Caco-2 (cell line): Measurements from ENCODE around the gene NEDD1. TPM values are rescaled to one million over a fixed set of nuclear protein-coding genes. Genes with fewer than 3 reads are reported as not detected.

ENCODE experiments used
- Bru-seq: library from RNA; stranded (reverse); fragments of 400-500 nt; gene quantifications from one replicate; lab custom pipeline; 2021; lab: Mats Ljungman, UMichigan
- BruChase-seq, 2 experiments: library from RNA; stranded (reverse); fragments of 400-500 nt; gene quantifications; one replicate each; lab custom pipeline; 2021; lab: Mats Ljungman, UMichigan
- BruUV-seq: library from RNA; stranded (reverse); fragments of 400-500 nt; replicated peaks from 2 replicates; lab custom pipeline; 2021; lab: Mats Ljungman, UMichigan
- CTCF ChIA-PET: fragments of 300-600 bp; sonication (Branson Sonifier 250); formaldehyde crosslinking; loops from one replicate; lab custom pipeline; 2022; ENCODE audit warnings: antibody characterized with exemption; lab: Charles Lee
- POLR2A ChIA-PET: fragments of 300-600 bp; sonication (Branson Sonifier 250); formaldehyde crosslinking; loops from one replicate; lab custom pipeline; 2022; ENCODE audit warnings: antibody characterized with exemption; lab: Charles Lee
- DNase-seq, 2 experiments: peaks; one replicate each; pipeline versions ENCODE4 v3.0.0 to v3.0.0-alpha.2; 2020 to 2022
- H3K27me3 ChIP-seq: replicated peaks from 2 replicates; pipeline ENCODE4 v1.6.0; 2011; ENCODE audit warnings: low read length; ENCODE audit not compliant: control insufficient read depth, insufficient read depth
- H3K36me3 ChIP-seq: 2 replicates; pipeline ENCODE4 v1.5.1; 2011; ENCODE audit warnings: low read length; ENCODE audit not compliant: control insufficient read depth, insufficient read depth
- H3K4me1 ChIP-seq: fragments of 250-450 bp; sonication (Bioruptor Pico); 2 replicates; pipeline ENCODE4 v1.5.1; 2020; ENCODE audit warnings: mild to moderate bottlenecking
- H3K4me3 ChIP-seq: 2 replicates; pipeline ENCODE4 v1.5.1; 2011; ENCODE audit warnings: low read depth, mild to moderate bottlenecking, control low read depth, low read length
- H3K9me3 ChIP-seq: fragments of 250-450 bp; sonication (Bioruptor Pico); 2 replicates; pipeline ENCODE4 v1.5.1; 2020; ENCODE audit warnings: mild to moderate bottlenecking, moderate library complexity
- H3K27ac Mint-ChIP-seq: one replicate; pipeline ENCODE4 v1.8.0; 2022; ENCODE audit warnings: mixed read lengths; ENCODE audit not compliant: unreplicated experiment
- H3K27me3 Mint-ChIP-seq: one replicate; pipeline ENCODE4 v1.8.0; 2022; ENCODE audit warnings: mixed read lengths; ENCODE audit not compliant: insufficient read depth, unreplicated experiment
- H3K36me3 Mint-ChIP-seq: one replicate; pipeline ENCODE4 v1.8.0; 2022; ENCODE audit warnings: mild to moderate bottlenecking, mixed read lengths; ENCODE audit not compliant: insufficient read depth, unreplicated experiment
- H3K4me1 Mint-ChIP-seq: one replicate; pipeline ENCODE4 v1.8.0; 2022; ENCODE audit warnings: low read depth, mixed read lengths; ENCODE audit not compliant: unreplicated experiment
- H3K4me3 Mint-ChIP-seq: one replicate; pipeline ENCODE4 v1.8.0; 2022; ENCODE audit warnings: mild to moderate bottlenecking, moderate library complexity, mixed read lengths; ENCODE audit not compliant: unreplicated experiment
- H3K9me3 Mint-ChIP-seq: one replicate; pipeline ENCODE4 v1.8.0; 2022; ENCODE audit warnings: mixed read lengths; ENCODE audit not compliant: unreplicated experiment
- CTCF ChIP-seq, 2 experiments: fragments of 200-600 bp in 1 of 2; IDR thresholded peaks; 1 replicate in 1 of 2; 2 replicates in 1 of 2; pipeline versions ENCODE4 v1.5.1 to v1.8.0; 2011 to 2022; ENCODE audit warnings: antibody characterized with exemption in 1 of 2, control low read depth in 1 of 2, inconsistent platforms in 1 of 2, low read depth in 1 of 2, low read length in 1 of 2, mild to moderate bottlenecking in 1 of 2, moderate library complexity in 1 of 2; ENCODE audit not compliant: insufficient read depth in 1 of 2, severe bottlenecking in 1 of 2, unreplicated experiment in 1 of 2
- intact Hi-C: fragments of 100-400 bp; cut with micrococcal nuclease; formaldehyde crosslinking; loops from one replicate; pipeline ENCODE4 v1.10.0; 2022; ENCODE audit not compliant: unreplicated experiment
- long read RNA-seq: library from polyadenylated mRNA; stranded (forward); transcript quantifications from one replicate; pipeline ENCODE4 v2.0.0, GENCODE V29; 2022
- total RNA-seq: library from RNA; stranded (reverse); gene quantifications from 2 replicates; pipeline ENCODE4 v1.2.3, GENCODE V29; 2022

NEDD1 gene, protein sequence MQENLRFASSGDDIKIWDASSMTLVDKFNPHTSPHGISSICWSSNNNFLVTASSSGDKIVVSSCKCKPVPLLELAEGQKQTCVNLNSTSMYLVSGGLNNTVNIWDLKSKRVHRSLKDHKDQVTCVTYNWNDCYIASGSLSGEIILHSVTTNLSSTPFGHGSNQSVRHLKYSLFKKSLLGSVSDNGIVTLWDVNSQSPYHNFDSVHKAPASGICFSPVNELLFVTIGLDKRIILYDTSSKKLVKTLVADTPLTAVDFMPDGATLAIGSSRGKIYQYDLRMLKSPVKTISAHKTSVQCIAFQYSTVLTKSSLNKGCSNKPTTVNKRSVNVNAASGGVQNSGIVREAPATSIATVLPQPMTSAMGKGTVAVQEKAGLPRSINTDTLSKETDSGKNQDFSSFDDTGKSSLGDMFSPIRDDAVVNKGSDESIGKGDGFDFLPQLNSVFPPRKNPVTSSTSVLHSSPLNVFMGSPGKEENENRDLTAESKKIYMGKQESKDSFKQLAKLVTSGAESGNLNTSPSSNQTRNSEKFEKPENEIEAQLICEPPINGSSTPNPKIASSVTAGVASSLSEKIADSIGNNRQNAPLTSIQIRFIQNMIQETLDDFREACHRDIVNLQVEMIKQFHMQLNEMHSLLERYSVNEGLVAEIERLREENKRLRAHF
- total RNA-seq = 21.9 and 23.1 TPM in 2 replicates
- percentile 81 among the genes with signal in this experiment for Bru-seq, nascent RNA
- percentile 83 among the genes with signal in this experiment for BruChase-seq, experiment 1, labeled RNA remaining after a 2-hour chase
- BruChase-seq, experiment 2, labeled RNA remaining after a 6-hour chase = percentile 82 among the genes with signal in this experiment
- long read RNA-seq, full-length matches to known transcripts = 33 of 69 reads
- long read RNA-seq, partial matches to known transcripts = 5 of 69 reads
- long read RNA-seq, other reads (novel, unspliced or antisense) = 31 of 69 reads

GRCh38 chr12:96906849-96907670 lies at the start of gene NEDD1:
NEDD1 (plus strand) TSS chr12:96907257; CDS start chr12:96909760, 2,503 bp downstream.
- peaks cover 21% of the 10 kb centered on the region for H3K4me1 Mint-ChIP-seq
- H3K27ac Mint-ChIP-seq = peak within 1 kb of the TSS; percentile 81
- H3K4me3 ChIP-seq = peak within 1 kb of the TSS; percentile 71
- no peak for TF ChIP-seq CTCF (IDR thresholded peaks at IDR 0.05; ENCODE audit: insufficient read depth in 1 of 2, low read depth in 1 of 2, low read length in 1 of 2, severe bottlenecking in 1 of 2, unreplicated experiment in 1 of 2)
- intact Hi-C loops = loop anchor here (1.0 to 5.0 kb wide), 2 partner anchors 45 to 195 kb away; no protein-coding TSS in a partner anchor
- peaks cover 11% of the 10 kb centered on the region for H3K36me3 Mint-ChIP-seq
- peak; percentile 88 to 90 for DNase-seq
- ChIA-PET CTCF (no interaction called here), POLR2A (no interaction called here)
- no peaks in the 10 kb centered on the region for H3K9me3 ChIP-seq
- 0 out of 2 replicates have a peak, but pooled peaks cover 4% of the 10 kb centered on the region for H3K4me1 ChIP-seq
- H3K4me3 Mint-ChIP-seq = peak within 1 kb of the TSS; percentile 91
- H3K27me3 ChIP-seq = no peaks in the 10 kb centered on the region
- H3K9me3 Mint-ChIP-seq = no peaks in the 10 kb centered on the region
- BruUV-seq = no TSS peak
- no peaks in the 10 kb centered on the region for H3K36me3 ChIP-seq
- H3K27me3 Mint-ChIP-seq = no peaks in the 10 kb centered on the region

GRCh38 chr12:96858162-96858561 lies 48.9 kb upstream of the NEDD1 start:
- Mint-ChIP-seq H3K36me3 (peaks cover 8% of the 10 kb centered on the region), H3K4me1 (peaks cover 14% of the 10 kb centered on the region), H3K27ac (no peak overlapping the region), H3K4me3 (no peak overlapping the region), H3K9me3 (peaks cover 28% of the 10 kb centered on the region), H3K27me3 (no peaks in the 10 kb centered on the region)
- no peaks in the 10 kb centered on the region for H3K27me3 ChIP-seq
- peaks cover 23% of the 10 kb centered on the region for H3K4me1 ChIP-seq
- no peak for DNase-seq
- intact Hi-C loops = no loop called here
- ChIA-PET CTCF (no interaction called here), POLR2A (no interaction called here)
- no TSS peak for BruUV-seq
- TF ChIP-seq CTCF (IDR thresholded peaks at IDR 0.05; ENCODE audit: insufficient read depth in 1 of 2, low read depth in 1 of 2, low read length in 1 of 2, severe bottlenecking in 1 of 2, unreplicated experiment in 1 of 2) = no peak
- H3K36me3 ChIP-seq = no peaks in the 10 kb centered on the region
- H3K9me3 ChIP-seq = peaks cover 6% of the 10 kb centered on the region; the same call in 1 of the 2 replicates
- H3K4me3 ChIP-seq = no peak overlapping the region
